ENCODE results near the gene STMP1.

STMP1 gene

DNA sequence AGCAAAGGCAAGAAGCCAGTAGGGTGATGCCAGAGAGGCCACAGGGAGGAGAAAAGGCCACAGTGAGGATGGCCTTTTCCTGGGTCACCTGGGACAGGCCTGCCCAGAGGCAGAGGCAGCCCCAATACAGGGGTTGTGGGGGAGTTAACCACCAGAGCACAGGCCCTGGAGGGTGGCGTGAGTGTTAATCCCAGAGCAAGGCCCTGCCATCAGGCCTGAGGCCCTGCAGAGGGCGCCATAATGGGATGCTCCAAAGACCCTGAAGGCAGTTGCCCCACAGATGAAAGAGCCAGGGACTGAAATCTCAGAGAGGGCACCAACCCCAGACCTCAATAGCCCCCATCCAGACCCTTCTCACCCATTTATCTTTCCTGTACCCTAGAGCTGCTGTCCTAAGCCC is 41.8 kb downstream of the STMP1 start:
- DNase-seq, result no peak

DNA sequence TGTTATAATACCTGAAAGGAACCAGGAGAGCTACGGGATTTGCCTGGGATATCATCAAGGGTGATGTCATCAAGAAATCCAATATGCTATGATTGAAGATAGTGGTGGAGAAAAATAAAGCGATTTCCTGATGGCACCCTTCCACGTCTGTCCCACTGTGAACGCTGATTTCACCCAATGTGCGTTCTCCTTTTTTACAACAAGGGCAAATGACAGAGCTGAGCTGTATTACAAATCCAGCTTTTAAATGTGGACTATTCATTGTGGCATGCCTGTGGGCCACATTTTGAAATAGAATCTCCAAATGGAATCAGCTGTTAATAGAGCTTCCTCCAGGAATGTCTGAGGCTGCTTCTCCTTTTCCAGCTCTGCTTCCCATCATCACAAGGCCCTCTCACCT is 42.4 kb downstream of the STMP1 start:
- DNase-seq, result no peak

- DNase-seq, result no peak
Observed at GRCh38 chr7:135706038-135706742, 43.9 kb downstream of the STMP1 start.

DNA sequence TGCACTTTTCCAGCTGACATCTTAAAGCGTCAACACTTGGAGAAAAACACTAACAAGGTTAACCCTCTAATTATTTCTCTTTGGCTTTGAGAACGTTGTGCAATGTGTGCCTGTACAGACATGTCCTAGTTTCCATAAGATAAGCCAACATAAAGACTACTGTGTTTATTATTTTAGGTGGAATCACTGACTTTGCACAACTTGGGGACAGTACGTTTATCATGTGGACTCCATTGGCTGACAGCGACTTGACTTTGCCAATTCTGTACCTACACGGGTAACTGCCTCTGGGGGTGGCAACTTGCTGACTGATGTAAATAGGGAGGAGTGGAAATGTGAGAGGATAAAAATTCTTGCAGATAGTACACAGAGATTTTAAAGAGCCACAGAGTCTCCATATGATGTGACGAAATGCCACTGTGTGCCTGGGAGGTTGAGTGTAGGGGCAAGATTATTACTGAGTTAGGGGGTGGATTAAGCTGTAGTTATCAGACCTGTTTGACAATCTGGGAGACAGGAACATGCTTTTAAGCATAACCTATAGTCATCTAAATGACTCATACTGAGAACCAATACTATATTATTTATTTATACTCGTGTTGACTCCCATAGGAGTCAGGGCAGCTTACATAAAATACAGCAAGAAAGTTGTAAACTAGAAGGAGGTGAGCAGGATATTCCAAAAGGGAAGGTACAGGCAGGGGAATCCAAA is 44.7 kb downstream of the STMP1 start:
- no peak for DNase-seq

DNA sequence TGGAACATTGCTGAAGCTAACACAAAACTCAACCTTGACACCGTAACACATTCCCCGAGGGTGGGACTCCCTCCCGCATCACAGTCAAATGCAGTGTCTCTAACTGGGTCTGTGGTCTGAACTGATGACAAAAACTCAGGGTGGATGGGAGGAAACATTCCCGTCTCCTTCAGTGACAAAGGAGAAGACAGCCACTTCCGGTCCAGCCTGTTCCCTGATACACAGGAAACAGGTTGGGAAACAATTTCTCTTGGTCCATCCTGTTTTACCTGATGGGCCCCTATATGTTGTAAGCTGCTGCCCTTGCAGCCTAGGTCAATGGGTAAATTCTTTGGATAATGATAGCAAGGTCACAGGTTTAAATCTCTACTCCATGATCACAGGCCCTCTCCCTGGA is 45.3 kb downstream of the STMP1 start:
- no peak for DNase-seq

DNA sequence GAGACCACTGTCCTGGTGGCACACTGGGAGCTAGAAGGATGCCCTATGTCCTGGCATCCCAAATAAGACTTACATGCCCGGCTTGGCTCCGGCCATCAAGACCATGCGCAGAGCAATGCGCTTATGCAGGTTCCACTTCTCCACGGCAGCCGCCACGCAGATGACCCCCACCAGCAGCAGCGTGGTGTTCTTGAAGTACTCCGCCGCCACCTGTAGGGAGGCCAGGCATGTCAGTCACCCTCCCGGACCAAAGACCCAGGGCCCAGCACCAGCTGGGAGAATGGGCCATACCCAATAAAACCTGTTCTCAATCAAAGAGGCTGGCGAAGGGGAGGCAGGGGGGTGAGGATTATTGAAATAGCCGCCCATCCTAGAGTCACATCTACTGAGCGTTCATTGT is 45.7 kb downstream of the STMP1 start:
- DNase-seq, result no peak

GRCh38 chr7:135709508-135709907 is 47.2 kb downstream of the STMP1 start:
- no peak for DNase-seq

DNA sequence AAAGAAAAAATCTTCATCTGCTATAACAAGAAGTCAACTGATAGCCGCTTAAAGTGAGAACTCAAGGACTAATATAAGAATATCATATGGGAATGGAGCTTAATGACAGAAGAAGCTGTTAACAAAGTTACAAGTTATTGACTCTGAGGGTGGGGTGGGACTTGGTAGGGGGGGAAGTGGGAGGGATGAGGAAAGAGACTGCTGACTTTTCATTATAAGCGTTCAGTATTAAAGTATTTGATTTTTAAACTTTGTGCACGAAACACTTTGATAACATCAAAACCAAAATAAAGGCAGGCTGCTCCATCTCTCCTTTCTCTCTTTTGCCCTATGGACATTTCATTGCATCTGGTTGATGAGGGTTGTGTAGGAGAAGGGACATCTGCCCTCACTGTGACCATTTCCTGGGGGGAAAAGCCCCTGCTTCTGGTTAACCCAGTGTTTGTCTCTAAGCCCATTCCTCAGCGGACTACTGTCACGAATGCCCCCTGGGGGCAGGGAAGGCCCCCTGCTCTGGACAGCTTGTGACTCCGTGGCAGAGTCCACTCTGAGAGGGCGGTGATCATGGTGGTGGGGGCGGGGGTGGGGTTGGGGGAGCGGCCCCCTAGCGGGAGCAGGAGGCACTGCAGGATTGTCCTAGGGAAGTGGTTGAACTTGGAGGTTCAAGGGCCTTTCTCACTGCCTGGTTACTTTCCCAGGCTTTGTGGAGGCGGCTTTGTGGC is 48.3 kb downstream of the STMP1 start:
- no peak for DNase-seq

GRCh38 chr7:135711139-135711469 is 48.8 kb downstream of the STMP1 start:
- no peak for DNase-seq

DNA sequence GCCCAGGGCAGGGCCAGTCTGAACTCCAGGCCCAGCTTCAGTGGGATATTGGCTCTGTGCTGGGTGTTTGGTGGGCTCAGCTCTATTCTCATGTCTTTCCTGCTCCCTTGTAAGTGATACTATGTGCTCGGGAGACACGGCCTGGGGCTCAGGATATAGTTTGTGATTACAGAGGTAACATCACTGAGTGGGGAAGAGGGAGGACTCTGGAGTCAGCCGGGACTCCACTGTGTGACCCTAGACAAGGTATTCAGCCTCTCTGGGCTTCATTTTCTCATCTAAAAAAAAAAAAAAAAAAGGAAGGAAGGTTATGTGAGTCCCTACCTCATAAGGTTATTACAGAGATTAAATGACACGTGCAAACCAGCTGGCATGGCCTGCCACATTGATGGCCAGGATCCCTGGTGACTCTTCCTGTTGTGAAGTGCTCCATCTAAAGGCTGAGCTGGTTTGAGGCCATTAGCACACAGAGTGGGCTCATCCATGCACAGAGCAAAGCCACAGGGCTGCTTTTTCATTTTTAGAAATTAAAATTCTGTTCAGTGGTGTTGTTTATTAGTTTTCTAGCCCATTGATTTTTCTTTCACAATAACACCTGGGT is 50.0 kb downstream of the STMP1 start:
- DNase-seq, result no peak

GRCh38 chr7:135712796-135713195 is 50.5 kb downstream of the STMP1 start:
- DNase-seq, result no peak

DNA sequence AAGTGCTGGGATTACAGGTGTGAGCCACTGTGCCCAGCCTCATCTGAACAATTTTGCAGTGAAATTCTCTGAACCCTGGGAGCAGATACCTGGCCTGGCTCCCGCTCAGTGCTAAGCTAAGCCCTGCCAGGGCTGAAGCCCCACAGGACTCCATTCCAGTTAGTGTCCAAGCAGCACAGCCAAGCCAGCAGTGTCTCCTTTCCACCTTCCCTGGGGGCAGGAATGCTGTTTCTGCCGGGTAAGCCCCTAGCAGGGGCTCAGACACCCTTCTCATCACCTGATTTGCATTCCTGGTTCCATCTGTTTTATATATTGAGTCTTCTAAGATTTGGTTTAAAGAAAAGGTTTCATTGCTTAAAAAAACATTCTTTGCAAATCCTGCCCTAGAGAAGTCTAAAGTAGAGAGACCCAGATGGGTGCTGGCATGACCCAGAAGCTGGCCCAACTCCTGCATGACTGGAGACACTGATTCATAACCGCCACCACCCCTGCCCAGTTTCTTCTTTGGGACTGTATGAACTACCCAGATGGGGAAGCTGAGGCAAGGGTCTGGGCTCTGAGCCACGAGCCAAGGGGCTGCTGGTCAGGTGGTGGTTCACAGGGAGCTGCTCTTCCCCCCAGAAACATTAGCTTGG is 51.6 kb downstream of the STMP1 start:
- no peak for DNase-seq

GRCh38 chr7:135714534-135715009 is 52.3 kb downstream of the STMP1 start:
- DNase-seq, result no peak

- DNase-seq, result no peak
Observed at GRCh38 chr7:135715055-135715522, 52.8 kb downstream of the STMP1 start.

DNA sequence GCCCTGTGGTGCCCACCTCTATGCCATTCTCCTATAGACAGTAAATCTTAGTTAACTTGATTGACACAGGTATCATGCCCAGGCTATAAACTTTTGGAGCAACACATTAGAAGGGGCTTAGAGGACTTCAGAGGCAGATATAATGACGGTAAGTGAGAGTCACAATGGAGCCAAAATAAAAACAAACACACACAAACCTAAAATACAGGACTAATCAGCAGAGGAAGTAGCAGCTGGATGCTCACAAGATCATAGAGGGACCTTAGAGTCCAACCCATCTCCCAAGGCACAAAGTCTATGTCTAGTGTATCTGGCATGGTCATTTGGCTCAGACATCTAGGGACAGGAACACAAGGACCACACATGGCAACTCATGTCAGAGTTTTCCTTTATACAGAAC is 53.4 kb downstream of the STMP1 start:
- DNase-seq, result no peak

DNA sequence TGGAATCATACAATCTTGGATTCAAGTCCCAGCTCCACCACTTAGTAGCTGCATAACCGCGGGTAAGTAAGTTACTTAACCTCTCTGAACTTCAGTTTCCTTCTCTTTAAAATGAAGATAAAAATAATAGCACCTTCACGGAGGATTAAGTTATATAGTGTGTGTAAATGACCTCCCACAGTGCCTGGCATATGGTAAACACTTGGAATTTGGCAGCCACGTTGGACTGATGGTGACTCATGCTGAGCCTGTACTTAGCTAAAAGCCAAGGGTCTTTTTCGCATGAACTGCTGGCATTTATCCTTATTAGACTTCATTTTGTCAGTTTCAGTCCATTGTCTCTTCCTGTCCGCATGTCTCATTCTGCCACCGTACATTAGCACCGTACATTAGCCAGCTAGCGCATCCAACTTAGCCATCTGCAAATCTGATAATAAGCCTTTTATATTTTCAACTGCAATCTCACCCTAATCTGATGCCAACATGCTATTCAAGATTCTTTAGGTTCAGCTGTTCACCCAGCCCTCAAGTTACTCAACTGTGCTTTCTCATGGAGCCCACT is 54.4 kb downstream of the STMP1 start:
- DNase-seq, result no peak

DNA sequence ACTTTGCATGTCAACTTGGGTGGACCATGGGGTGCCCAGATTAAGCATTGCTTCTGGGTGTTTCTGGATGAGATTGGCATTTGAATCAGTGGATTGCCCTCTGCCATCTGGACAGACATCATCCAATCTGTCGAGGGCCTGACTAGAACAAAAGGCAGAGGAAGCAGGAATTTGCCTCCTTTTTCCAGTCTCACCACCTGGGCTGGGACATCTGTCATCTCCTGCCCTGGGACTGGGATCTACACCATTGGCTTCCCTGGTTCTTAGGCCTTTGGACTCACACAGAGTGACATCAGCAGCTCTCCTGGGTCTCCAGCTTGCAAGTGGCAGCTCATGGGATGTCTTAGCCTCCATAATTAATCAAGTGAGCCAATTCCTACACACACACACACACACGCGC is 55.4 kb downstream of the STMP1 start:
- no peak for DNase-seq

DNA sequence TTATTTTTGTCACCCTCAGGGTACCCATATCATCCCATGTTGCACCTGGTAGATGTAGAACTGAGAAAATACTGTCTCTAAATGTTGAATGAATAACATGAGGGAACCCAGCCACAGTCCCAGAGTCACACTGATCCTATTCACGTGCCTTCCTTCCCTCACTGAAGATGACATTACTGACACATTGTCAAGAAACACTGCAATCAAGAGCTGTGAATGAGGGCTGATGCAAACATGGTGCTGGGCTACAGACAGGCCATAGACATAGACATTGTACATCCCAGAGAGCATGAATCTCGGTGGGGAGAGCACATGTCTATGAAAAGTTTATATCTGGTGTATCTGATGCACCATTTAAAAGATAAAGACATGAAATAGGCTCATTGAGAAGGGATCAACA is 55.9 kb downstream of the STMP1 start:
- DNase-seq, result no peak

DNA sequence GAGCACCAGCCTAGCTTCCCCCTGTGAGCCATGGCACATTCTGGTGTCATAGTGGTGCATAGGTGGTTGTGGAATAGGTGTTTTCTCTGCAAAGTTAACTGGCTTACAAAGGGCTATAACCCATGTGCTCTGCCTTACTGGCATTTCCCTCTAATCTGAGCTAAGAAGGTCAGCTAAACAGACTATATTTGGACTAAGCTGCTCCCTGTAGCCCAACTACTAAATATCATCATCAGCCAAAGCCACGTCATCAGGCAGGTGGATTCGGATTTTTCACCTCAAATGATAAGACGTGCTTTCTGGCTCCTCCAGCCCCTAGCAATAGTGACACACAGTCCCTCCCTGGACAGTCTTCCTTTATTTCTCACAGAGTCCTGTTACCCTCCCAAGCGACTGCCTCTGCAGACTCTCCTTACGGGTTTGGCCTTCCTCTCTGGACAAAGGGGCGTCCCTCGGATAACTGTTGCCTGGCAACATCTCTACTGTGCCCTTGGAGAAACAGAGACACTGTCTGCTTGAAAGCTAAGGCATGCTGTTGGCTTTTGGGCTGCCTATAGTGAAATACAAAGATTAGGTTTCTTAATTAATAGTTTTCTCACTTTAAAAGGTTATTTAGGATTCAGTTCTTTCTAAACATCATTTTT is 56.6 kb downstream of the STMP1 start:
- no peak for DNase-seq

DNA sequence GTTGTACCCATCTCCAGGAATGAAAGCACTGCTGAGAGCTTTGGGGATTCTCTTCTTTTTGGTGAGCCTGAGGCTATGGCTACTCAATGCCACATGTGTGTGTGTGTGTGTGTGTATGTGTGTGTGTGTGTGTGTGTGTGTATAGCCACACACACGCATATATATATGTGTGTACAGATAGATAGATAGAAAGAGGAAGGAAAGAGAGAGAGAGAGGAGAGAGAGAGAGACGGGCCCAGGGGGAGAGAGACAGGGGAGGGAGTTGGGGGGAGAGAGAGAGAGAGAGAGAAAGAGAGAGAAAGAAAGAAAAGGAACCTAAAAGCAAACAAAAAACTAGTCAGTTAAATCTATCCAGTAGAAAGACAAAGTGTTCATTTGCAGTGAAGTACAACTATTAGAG is 57.4 kb downstream of the STMP1 start:
- no peak for DNase-seq

- DNase-seq, result no peak
Observed at GRCh38 chr7:135721198-135721820, 59.0 kb downstream of the STMP1 start.

DNA sequence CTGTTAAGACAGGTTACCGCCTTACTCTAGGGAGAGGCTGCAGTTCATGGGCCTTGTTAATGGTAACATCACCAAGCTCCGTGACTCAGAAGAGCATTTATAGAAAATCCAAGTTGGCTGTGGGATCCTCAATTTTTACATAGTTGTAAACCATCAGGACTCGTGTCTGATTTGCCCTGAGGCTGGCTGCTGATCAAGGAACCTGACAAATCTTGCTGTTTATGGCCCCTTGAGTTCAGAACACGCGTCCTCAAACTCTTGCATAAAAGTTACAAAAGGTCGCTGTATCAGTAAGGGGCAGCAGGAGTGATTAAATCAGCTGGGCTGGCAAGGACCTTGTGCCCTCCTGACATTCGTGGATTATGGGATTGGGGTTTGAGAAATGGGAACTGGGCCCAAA is 61.1 kb downstream of the STMP1 start:
- no peak for DNase-seq

Measured in activated CD4-positive, alpha-beta T cell treated with anti-CD3 and anti-CD28 coated beads for 1 hour (primary cell).